Lung (tissue), 12 donors: ENCODE results near the gene ERI3. TPM values are rescaled to one million over a fixed set of nuclear protein-coding genes. Genes with fewer than 3 reads are reported as not detected.

Experiments
- ATAC-seq: fragments of 200-7000 bp; cut with Tn5 transposase; one replicate; pipeline ENCODE4 v1.9.1; 2020; ENCODE audit warnings: moderate number of reproducible peaks; ENCODE audit not compliant: insufficient read depth, low FRiP score
- DNase-seq, 3 donors: peaks; one replicate each; pipeline ENCODE4 v3.0.0-alpha.2; 2013 to 2017
- H3K27ac ChIP-seq, 2 donors: one replicate each; pipeline ENCODE4 v1.5.1; 2013; ENCODE audit warnings: mild to moderate bottlenecking in 2 of 2, moderate library complexity in 2 of 2, control low read depth in 1 of 2, inconsistent platforms in 1 of 2, low read depth in 1 of 2, low read length in 1 of 2
- H3K27me3 ChIP-seq, 3 donors: one replicate each; pipeline ENCODE4 v1.5.1; 2013; ENCODE audit warnings: low read length in 2 of 3; ENCODE audit not compliant: control insufficient read depth in 3 of 3, insufficient read depth in 3 of 3
- H3K36me3 ChIP-seq, 4 donors: one replicate each; pipeline ENCODE4 v1.5.1; 2013; ENCODE audit warnings: low read length in 4 of 4, mild to moderate bottlenecking in 1 of 4, moderate library complexity in 1 of 4; ENCODE audit not compliant: control insufficient read depth in 4 of 4, insufficient read depth in 4 of 4
- H3K4me1 ChIP-seq, 5 donors: one replicate each; pipeline ENCODE4 v1.5.1; 2013; ENCODE audit warnings: low read length in 5 of 5, mild to moderate bottlenecking in 2 of 5, moderate library complexity in 1 of 5; ENCODE audit not compliant: control insufficient read depth in 5 of 5, insufficient read depth in 5 of 5
- H3K4me3 ChIP-seq: one replicate; pipeline ENCODE4 v1.5.1; 2013; ENCODE audit warnings: mild to moderate bottlenecking, control low read depth, moderate library complexity
- H3K9ac ChIP-seq, 2 donors: one replicate each; pipeline ENCODE4 v1.5.1; 2013; ENCODE audit warnings: low read length in 2 of 2, control low read depth in 1 of 2; ENCODE audit not compliant: insufficient read depth in 1 of 2
- H3K9me3 ChIP-seq, 4 donors: one replicate each; pipeline ENCODE4 v1.5.1; 2013; ENCODE audit warnings: low read length in 3 of 4, mild to moderate bottlenecking in 1 of 4, moderate library complexity in 1 of 4; ENCODE audit not compliant: control insufficient read depth in 4 of 4, insufficient read depth in 3 of 4
- WGBS, 2 donors: extraction: QIAGEN DNeasy Blood & Tissue Kit; methylation state at CpG; one replicate each; pipeline ENCODE4 v1.1.7; 2013; 5-methylcytosine and 5-hydroxymethylcytosine counted together
- polyA plus RNA-seq, 2 donors: library from polyadenylated mRNA; stranded (reverse); fragments of 200-250 nt; gene quantifications; one replicate each; pipeline ENCODE4 v1.2.1, GENCODE V29; 2013
- total RNA-seq, 2 donors: library from RNA; depleted of rRNA in 1 of 2; stranded (reverse); fragments of >200 nt in 1 of 2; gene quantifications; one replicate each; pipeline ENCODE4 v1.2.1, GENCODE V29; 2014 to 2021
- TF ChIP-seq, protein P1 (sequence below): IDR thresholded peaks from 2 replicates; pipeline ENCODE4 v1.5.1; 2012; ENCODE audit warnings: mild to moderate bottlenecking; ENCODE audit errors: control extremely low read depth, extremely low read depth
- donor health status: control.
- donor health status: control.
- donor health status: Bipolar disorder and iron deficiency.
- donor health status: healthy.
- donor health status: DM: yes; HTN: yes; CAD: no.

The ERI3 gene
- total and polyA plus RNA-seq, 4 donors: 26.6 to 56.2 (median 40.8) TPM

DNA sequence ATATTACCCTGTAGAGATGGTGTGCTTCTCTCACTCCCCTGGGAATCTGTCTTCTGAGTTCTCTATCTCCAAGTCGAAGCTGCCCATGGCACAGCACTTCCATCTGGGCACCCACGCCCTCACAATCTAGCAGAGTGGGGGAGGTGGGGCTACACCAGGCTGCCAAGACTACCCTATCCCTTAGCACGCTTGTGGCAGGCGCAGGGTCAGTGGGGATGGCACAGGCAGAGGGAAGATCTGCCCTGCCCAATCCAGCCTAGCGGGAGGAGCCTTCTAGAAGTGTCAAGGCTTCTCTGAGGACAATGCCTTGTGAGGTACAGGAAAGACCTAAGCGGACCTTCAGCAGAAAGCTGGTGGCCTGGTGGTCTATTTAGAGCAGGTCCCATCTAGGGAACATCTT lies 92.6 kb downstream of the ERI3 start:
- no peak for DNase-seq
- H3K36me3 ChIP-seq: peaks cover 0 to 2% (median 0%) of the 10 kb centered on the region in 4 donors
- no peaks in the 10 kb centered on the region for H3K27me3 ChIP-seq
- no peaks in the 10 kb centered on the region for H3K9me3 ChIP-seq
- 96 to 99% methylated on average over 6 of the region's 6 CpGs for WGBS, 2 donors
- H3K9ac ChIP-seq: no peak overlapping the region
- no peak overlapping the region for H3K4me3 ChIP-seq
- TF ChIP-seq, protein P1, sequence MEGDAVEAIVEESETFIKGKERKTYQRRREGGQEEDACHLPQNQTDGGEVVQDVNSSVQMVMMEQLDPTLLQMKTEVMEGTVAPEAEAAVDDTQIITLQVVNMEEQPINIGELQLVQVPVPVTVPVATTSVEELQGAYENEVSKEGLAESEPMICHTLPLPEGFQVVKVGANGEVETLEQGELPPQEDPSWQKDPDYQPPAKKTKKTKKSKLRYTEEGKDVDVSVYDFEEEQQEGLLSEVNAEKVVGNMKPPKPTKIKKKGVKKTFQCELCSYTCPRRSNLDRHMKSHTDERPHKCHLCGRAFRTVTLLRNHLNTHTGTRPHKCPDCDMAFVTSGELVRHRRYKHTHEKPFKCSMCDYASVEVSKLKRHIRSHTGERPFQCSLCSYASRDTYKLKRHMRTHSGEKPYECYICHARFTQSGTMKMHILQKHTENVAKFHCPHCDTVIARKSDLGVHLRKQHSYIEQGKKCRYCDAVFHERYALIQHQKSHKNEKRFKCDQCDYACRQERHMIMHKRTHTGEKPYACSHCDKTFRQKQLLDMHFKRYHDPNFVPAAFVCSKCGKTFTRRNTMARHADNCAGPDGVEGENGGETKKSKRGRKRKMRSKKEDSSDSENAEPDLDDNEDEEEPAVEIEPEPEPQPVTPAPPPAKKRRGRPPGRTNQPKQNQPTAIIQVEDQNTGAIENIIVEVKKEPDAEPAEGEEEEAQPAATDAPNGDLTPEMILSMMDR: no peak
- no peak overlapping the region for H3K27ac ChIP-seq
- H3K4me1 ChIP-seq: peaks cover 0 to 14% (median 0%) of the 10 kb centered on the region in 5 donors
- no peak for ATAC-seq

GRCh38 chr1:44261962-44262361 lies 93.1 kb downstream of the ERI3 start:
- peaks cover 0 to 14% (median 0%) of the 10 kb centered on the region in 5 donors for H3K4me1 ChIP-seq
- no peak overlapping the region for H3K27ac ChIP-seq
- DNase-seq (no peak), ATAC-seq (peak; percentile 30)
- peaks cover 0 to 2% (median 0%) of the 10 kb centered on the region in 4 donors for H3K36me3 ChIP-seq
- TF ChIP-seq, protein P1: no peak
- no peak overlapping the region for H3K4me3 ChIP-seq
- no peaks in the 10 kb centered on the region for H3K27me3 ChIP-seq
- no peak overlapping the region for H3K9ac ChIP-seq
- no peaks in the 10 kb centered on the region for H3K9me3 ChIP-seq
- WGBS, 2 donors: 57 to 72% methylated on average over 5 of the region's 5 CpGs

DNA sequence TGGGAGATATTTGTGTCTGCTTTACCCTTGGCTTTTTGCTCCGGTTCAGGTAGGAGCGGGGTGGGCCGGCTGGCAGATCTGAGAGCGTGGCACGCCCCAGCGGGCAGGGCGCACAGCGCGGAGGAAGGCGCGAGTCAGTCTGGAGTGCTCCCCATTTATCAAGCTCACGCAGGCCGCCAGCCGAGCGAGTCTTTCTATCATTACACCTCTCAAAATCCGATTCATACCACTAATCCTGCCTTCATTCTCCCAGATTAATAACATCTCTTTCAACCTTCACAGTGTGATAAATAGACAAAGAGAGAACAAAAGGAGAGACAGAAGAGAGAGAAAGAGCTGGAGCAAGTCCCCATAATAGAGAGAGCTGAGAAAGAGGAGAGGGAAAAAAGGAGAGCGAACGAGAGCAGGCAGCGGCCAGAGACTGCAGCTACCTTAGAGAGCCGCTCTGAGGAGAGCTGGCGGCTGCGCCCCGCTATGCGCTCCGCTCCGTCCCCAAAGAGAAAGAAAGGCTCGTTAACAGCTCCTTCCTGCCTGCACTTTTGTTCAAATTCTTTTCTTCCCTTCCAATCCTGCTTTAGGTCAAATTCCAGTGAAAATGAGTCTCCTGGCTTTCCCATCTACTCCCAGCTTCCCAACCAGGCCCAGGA lies 93.8 kb downstream of the ERI3 start:
- TF ChIP-seq, protein P1: no peak
- H3K4me1 ChIP-seq: peaks cover 0 to 14% (median 0%) of the 10 kb centered on the region in 5 donors
- no peaks in the 10 kb centered on the region for H3K9me3 ChIP-seq
- H3K9ac ChIP-seq: no peak overlapping the region
- peaks cover 0 to 6% (median 3%) of the 10 kb centered on the region in 4 donors for H3K36me3 ChIP-seq
- no peaks in the 10 kb centered on the region for H3K27me3 ChIP-seq
- WGBS, 2 donors: 96 to 97% methylated on average over 27 of the region's 27 CpGs
- no peak for ATAC-seq
- DNase-seq: no peak
- no peak overlapping the region for H3K4me3 ChIP-seq
- no peak overlapping the region for H3K27ac ChIP-seq

DNA sequence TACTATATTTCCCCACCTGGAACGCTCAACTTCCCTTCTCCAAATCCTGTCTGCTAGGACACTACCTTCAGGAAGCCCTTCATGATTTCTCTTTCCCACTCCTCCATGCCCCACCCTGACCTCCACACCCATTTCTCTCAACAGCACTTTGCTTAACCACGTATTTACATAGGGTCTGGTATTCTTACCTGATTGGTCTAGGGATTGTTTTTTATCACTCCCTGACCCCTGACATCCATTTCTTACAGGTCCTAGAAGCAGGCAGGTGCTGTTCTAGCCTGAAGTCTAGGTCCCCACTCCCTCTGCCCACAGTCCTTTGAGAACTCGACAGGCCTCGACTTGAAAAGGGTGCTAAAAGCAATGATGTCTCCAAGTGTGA lies 94.3 kb downstream of the ERI3 start:
- H3K9me3 ChIP-seq: no peaks in the 10 kb centered on the region
- no peaks in the 10 kb centered on the region for H3K27me3 ChIP-seq
- TF ChIP-seq, protein P1: no peak
- peaks cover 0 to 14% (median 0%) of the 10 kb centered on the region in 5 donors for H3K4me1 ChIP-seq
- 67 to 90% methylated on average over 4 of the region's 4 CpGs for WGBS, 2 donors
- H3K9ac ChIP-seq: no peak overlapping the region
- no peak overlapping the region for H3K27ac ChIP-seq
- DNase-seq: no peak
- ATAC-seq: no peak
- peaks cover 0 to 6% (median 4%) of the 10 kb centered on the region in 4 donors for H3K36me3 ChIP-seq
- no peak overlapping the region for H3K4me3 ChIP-seq
